IMR-90 (cell line): ENCODE results near the gene ZDHHC12. TPM values are rescaled to one million over a fixed set of nuclear protein-coding genes. Genes with fewer than 3 reads are reported as not detected.

Experiments used
- ATAC-seq: fragments of 200-7000 bp; cut with Tn5 transposase; 2 replicates; pipeline ENCODE4 v1.9.1; 2020; ENCODE audit warnings: low read depth, mild to moderate bottlenecking, moderate library complexity
- BruUV-seq: library from RNA; stranded (reverse); fragments of 400-500 nt; replicated peaks from 2 replicates; lab custom pipeline; 2021; lab: Mats Ljungman, UMichigan
- CTCF ChIA-PET: fragments of 300-600 bp; formaldehyde crosslinking; extraction: SDS; loops from one replicate; lab custom pipeline; 2021; ENCODE audit warnings: antibody characterized with exemption; lab: Yijun Ruan, JAX
- POLR2A ChIA-PET: fragments of 300-600 bp; sonication (Branson Sonifier 250); formaldehyde crosslinking; loops from one replicate; lab custom pipeline; 2022; ENCODE audit warnings: antibody characterized with exemption; ENCODE audit not compliant: unreplicated experiment; lab: Charles Lee
- DNase-seq: peaks from one replicate; pipeline ENCODE4 v3.0.0; 2013
- H2AFZ ChIP-seq: replicated peaks from 2 replicates; pipeline ENCODE3; 2013; ENCODE audit warnings: low read length, mild to moderate bottlenecking; ENCODE audit not compliant: poor library complexity
- H2AK5ac ChIP-seq: 2 replicates; pipeline ENCODE4 v1.6.1; 2013; ENCODE audit warnings: low read depth, low read length, inconsistent platforms
- H2AK9ac ChIP-seq: replicated peaks from 2 replicates; pipeline ENCODE3; 2013; ENCODE audit warnings: mild to moderate bottlenecking, low read depth, low read length, moderate library complexity; ENCODE audit not compliant: poor library complexity
- H2BK120ac ChIP-seq: 2 replicates; pipeline ENCODE4 v1.6.1; 2013; ENCODE audit warnings: low read depth, low read length, inconsistent platforms
- H2BK15ac ChIP-seq: 3 replicates; pipeline ENCODE4 v1.6.1; 2013; ENCODE audit warnings: low read depth, low read length, inconsistent platforms
- H2BK20ac ChIP-seq: 2 replicates; pipeline ENCODE4 v1.6.1; 2013; ENCODE audit warnings: low read depth, mild to moderate bottlenecking, inconsistent platforms, low read length, moderate library complexity
- H2BK5ac ChIP-seq: 2 replicates; pipeline ENCODE4 v1.6.1; 2013; ENCODE audit warnings: mild to moderate bottlenecking, low read depth, low read length, inconsistent platforms; ENCODE audit not compliant: poor library complexity, severe bottlenecking
- H3K14ac ChIP-seq: replicated peaks from 2 replicates; pipeline ENCODE4 v1.6.1; 2013; ENCODE audit warnings: low read depth, low read length, inconsistent platforms
- H3K18ac ChIP-seq: 2 replicates; pipeline ENCODE4 v1.6.1; 2013; ENCODE audit warnings: low read depth, low read length, control low read depth
- H3K23ac ChIP-seq: 2 replicates; pipeline ENCODE4 v1.6.1; 2013; ENCODE audit warnings: low read depth, low read length, inconsistent platforms
- H3K27ac ChIP-seq: 2 replicates; pipeline ENCODE4 v1.5.1; 2013; ENCODE audit warnings: mild to moderate bottlenecking, control low read depth, low read length; ENCODE audit not compliant: insufficient read depth
- H3K27me3 ChIP-seq: 2 replicates; pipeline ENCODE4 v1.6.1; 2013; ENCODE audit warnings: low read length; ENCODE audit not compliant: control insufficient read depth, insufficient read depth
- H3K36me3 ChIP-seq: 2 replicates; pipeline ENCODE4 v1.6.1; 2013; ENCODE audit warnings: low read length, mixed read lengths; ENCODE audit not compliant: control insufficient read depth, insufficient read depth
- H3K4ac ChIP-seq: 2 replicates; pipeline ENCODE4 v1.6.1; 2013; ENCODE audit warnings: low read depth, low read length, inconsistent platforms
- H3K4me1 ChIP-seq: 2 replicates; pipeline ENCODE4 v1.6.1; 2013; ENCODE audit warnings: low read length, mixed read lengths; ENCODE audit not compliant: control insufficient read depth, insufficient read depth
- H3K4me2 ChIP-seq: 2 replicates; pipeline ENCODE4 v1.6.1; 2013; ENCODE audit warnings: low read depth, mild to moderate bottlenecking, control low read depth, low read length, moderate library complexity
- H3K4me3 ChIP-seq: 2 replicates; pipeline ENCODE4 v1.5.1; 2013; ENCODE audit warnings: low read depth, mild to moderate bottlenecking, control low read depth, low read length, moderate library complexity; ENCODE audit not compliant: insufficient read depth
- H3K56ac ChIP-seq: 2 replicates; pipeline ENCODE4 v1.6.1; 2013; ENCODE audit warnings: low read length, inconsistent platforms; ENCODE audit not compliant: insufficient read depth; ENCODE audit errors: extremely low read depth
- H3K79me1 ChIP-seq, 2 experiments: 2 replicates each; pipeline ENCODE4 v1.6.1; 2013; ENCODE audit warnings: low read length in 2 of 2, inconsistent platforms in 1 of 2, low read depth in 1 of 2
- H3K9ac ChIP-seq: 2 replicates; pipeline ENCODE4 v1.6.1; 2013; ENCODE audit warnings: low read depth, low read length, control low read depth
- H3K9me1 ChIP-seq: 2 replicates; pipeline ENCODE4 v1.6.1; 2013; ENCODE audit warnings: low read length, inconsistent platforms; ENCODE audit not compliant: insufficient read depth
- H3K9me3 ChIP-seq: 2 replicates; pipeline ENCODE4 v1.6.1; 2013; ENCODE audit warnings: low read length; ENCODE audit not compliant: control insufficient read depth, insufficient read depth
- H4K20me1 ChIP-seq: 2 replicates; pipeline ENCODE4 v1.6.1; 2013; ENCODE audit warnings: low read length, inconsistent platforms; ENCODE audit not compliant: insufficient read depth
- H4K5ac ChIP-seq: 2 replicates; pipeline ENCODE4 v1.6.1; 2013; ENCODE audit warnings: mild to moderate bottlenecking, low read depth, low read length, control low read depth
- H4K8ac ChIP-seq, 2 experiments: 2 replicates each; pipeline ENCODE4 v1.6.1; 2013; ENCODE audit warnings: low read depth in 2 of 2, low read length in 2 of 2, control low read depth in 1 of 2, inconsistent platforms in 1 of 2
- H4K91ac ChIP-seq: 2 replicates; pipeline ENCODE4 v1.6.1; 2013; ENCODE audit warnings: low read depth, low read length, inconsistent platforms; ENCODE audit not compliant: insufficient read depth
- MAFK ChIP-seq: IDR thresholded peaks from 2 replicates; pipeline ENCODE4 v1.6.1; 2012; ENCODE audit warnings: low read depth, low read length, improper control_type of control experiment
- MXI1 ChIP-seq: IDR thresholded peaks from 2 replicates; pipeline ENCODE4 v1.6.1; 2012; ENCODE audit warnings: low read depth, mild to moderate bottlenecking, low read length, moderate library complexity, borderline replicate concordance
- SMC3 ChIP-seq: fragments of 150-350 bp; IDR thresholded peaks from 2 replicates; pipeline ENCODE4 v1.6.1; 2016; ENCODE audit warnings: low read depth, mild to moderate bottlenecking, antibody characterized with exemption, low read length, moderate library complexity
- WGBS, 2 experiments: methylation state at CpG; one replicate each; pipeline versions ENCODE4 v1.1.5 to v1.1.7; 2013; ENCODE audit warnings: missing lambda C conversion rate in 2 of 2; ENCODE audit not compliant: insufficient read length in 1 of 2; ENCODE audit errors: extremely low coverage in 2 of 2; 5-methylcytosine and 5-hydroxymethylcytosine counted together
- dilution Hi-C: fragments of 300-500 bp; cut with HindIII; formaldehyde crosslinking; loops from one replicate; pipeline ENCODE4 v1.14.3; 2018; ENCODE audit warnings: low sequenced_read_pairs; ENCODE audit not compliant: unreplicated experiment
- in situ Hi-C: fragments of 300-500 bp; cut with MboI; formaldehyde crosslinking; loops from 3 replicates; pipeline ENCODE4 v1.14.3; 2019; ENCODE audit warnings: low sequenced_read_pairs, inconsistent platforms, mixed read lengths
- intact Hi-C: fragments of 100-400 bp; cut with micrococcal nuclease; formaldehyde crosslinking; loops from 2 replicates; pipeline ENCODE4 v1.10.0; 2022
- polyA plus RNA-seq, 3 experiments: library from polyadenylated mRNA; depleted of rRNA; stranded (reverse); fragments of >200 nt; gene quantifications; 2 replicates each; pipeline ENCODE4 v1.2.3, GENCODE V29; 2012; ENCODE audit warnings: low replicate concordance in 1 of 3
- total RNA-seq: library from RNA; depleted of rRNA; stranded (reverse); fragments of >200 nt; gene quantifications from 2 replicates; pipeline ENCODE4 v1.2.3, GENCODE V29; 2012
- TF ChIP-seq, protein P1 (sequence below): fragments of 150-350 bp; IDR thresholded peaks from 2 replicates; pipeline ENCODE4 v1.6.1; 2016; ENCODE audit warnings: low read depth, mild to moderate bottlenecking, low read length, moderate library complexity, borderline replicate concordance

ZDHHC12 gene
- total and polyA plus RNA-seq, 2 of the 4 experiments (the other 2 are of a cell fraction) = 16.7 to 60.7 TPM

DNA sequence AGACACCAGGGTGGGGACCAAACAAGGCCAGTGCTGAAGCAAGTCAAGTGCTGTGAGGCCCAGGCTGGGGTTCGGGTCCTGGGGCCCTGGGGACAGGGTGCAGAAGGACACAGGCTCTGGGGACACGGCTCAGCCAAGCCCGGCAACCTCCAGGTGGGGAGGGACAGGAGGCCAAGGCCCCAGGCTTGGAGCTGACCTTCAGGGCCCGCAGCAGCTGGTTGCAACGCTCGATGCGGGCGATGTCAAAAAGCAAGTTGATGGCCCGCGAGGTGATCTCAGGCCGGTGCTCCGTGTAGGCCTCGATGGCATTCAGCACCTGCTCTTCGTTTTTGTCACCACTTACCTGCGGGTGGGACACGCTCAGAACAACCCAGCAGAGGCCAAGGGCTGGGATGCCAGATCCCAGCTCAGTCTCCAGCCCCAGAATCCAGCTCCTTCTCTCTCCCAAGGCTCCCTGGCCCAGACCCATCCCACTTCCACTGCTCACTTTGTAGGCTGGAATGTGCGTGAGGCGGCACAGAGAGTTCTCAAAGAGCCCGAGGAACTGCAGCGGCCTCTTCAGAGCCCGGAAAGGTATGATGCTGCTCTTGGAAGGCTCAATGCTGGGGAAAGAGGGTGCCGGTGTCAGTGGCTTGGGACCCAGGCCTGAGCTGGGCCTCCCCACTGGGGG lies 27.1 kb upstream of the ZDHHC12 start:
- Histone ChIP-seq H3K56ac (no peak overlapping the region), H3K4me2 (no peak overlapping the region), H2BK15ac (no peak overlapping the region), H3K18ac (no peak overlapping the region), H2BK20ac (no peak overlapping the region), H4K91ac (no peak overlapping the region), H3K14ac (no peak overlapping the region), H3K4ac (no peak overlapping the region), H3K27ac (no peak overlapping the region), H4K5ac (no peak overlapping the region), H4K8ac (no peak overlapping the region), H3K79me1 (peaks cover 4 to 8% of the 10 kb centered on the region in 2 experiments; a peak in 2 of 4 replicates), H3K27me3 (no peaks in the 10 kb centered on the region), H3K9ac (no peak overlapping the region), H3K23ac (no peak overlapping the region), H3K4me3 (no peak overlapping the region), H2BK5ac (no peak overlapping the region), H2AFZ (no peak overlapping the region), H4K20me1 (no peaks in the 10 kb centered on the region), H3K36me3 (peaks cover 46% of the 10 kb centered on the region), H2AK9ac (no peak overlapping the region), H3K4me1 (no peaks in the 10 kb centered on the region), H2AK5ac (no peak overlapping the region), H3K9me1 (peaks cover 4% of the 10 kb centered on the region; the same call in 1 of the 2 replicates), H2BK120ac (no peak overlapping the region), H3K9me3 (no peaks in the 10 kb centered on the region)
- dilution Hi-C loops = no loop called here
- BruUV-seq = no TSS peak
- ChIA-PET POLR2A (no interaction called here), CTCF (no interaction called here)
- TF ChIP-seq MXI1 (no peak), SMC3 (no peak), MAFK (no peak)
- TF ChIP-seq, protein P1, sequence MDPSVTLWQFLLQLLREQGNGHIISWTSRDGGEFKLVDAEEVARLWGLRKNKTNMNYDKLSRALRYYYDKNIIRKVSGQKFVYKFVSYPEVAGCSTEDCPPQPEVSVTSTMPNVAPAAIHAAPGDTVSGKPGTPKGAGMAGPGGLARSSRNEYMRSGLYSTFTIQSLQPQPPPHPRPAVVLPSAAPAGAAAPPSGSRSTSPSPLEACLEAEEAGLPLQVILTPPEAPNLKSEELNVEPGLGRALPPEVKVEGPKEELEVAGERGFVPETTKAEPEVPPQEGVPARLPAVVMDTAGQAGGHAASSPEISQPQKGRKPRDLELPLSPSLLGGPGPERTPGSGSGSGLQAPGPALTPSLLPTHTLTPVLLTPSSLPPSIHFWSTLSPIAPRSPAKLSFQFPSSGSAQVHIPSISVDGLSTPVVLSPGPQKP = no peak
- DNase-seq = no peak
- intact Hi-C loops = no loop called here
- no peak for ATAC-seq
- in situ Hi-C loops = no loop called here
- 91% methylated on average over 14 of the region's 22 CpGs; no CpG with 5 or more reads in 1 of the 2 experiments for WGBS, 2 experiments
